Breast epithelium (tissue), 4 donors: ENCODE measurements around the gene FAM110C. TPM values are rescaled to one million over a fixed set of nuclear protein-coding genes. Genes with fewer than 3 reads are reported as not detected.

Source experiments
- DNase-seq, 2 donors: peaks; one replicate each; pipeline ENCODE4 v3.0.0-alpha.2; 2019; ENCODE audit warnings: low spot score in 2 of 2
- H3K27ac ChIP-seq, 2 donors: fragments of 200-600 bp; sonication (generic) in 1 of 2; one replicate each; pipeline ENCODE4 v1.5.1; 2016 to 2019; ENCODE audit warnings: mild to moderate bottlenecking in 1 of 2
- H3K27me3 ChIP-seq, 2 donors: fragments of 200-600 bp; sonication (generic) in 1 of 2; one replicate each; pipeline versions ENCODE4 v1.5.1 to v1.6.0; 2017 to 2019; ENCODE audit warnings: control low read depth in 1 of 2, mild to moderate bottlenecking in 1 of 2
- H3K36me3 ChIP-seq: fragments of 200-600 bp; one replicate; pipeline ENCODE4 v1.5.1; 2019
- H3K4me1 ChIP-seq, 2 donors: fragments of 200-600 bp; sonication (generic); one replicate each; pipeline ENCODE4 v1.5.1; 2016 to 2019; ENCODE audit warnings: control low read depth in 1 of 2
- H3K4me3 ChIP-seq, 3 donors: fragments of 200-600 bp; sonication (generic); 1 replicate in 2 of 3; 2 replicates in 1 of 3; pipeline ENCODE4 v1.5.1; 2016 to 2019; ENCODE audit warnings: mild to moderate bottlenecking in 3 of 3, moderate library complexity in 2 of 3
- H3K9me3 ChIP-seq, 2 donors: fragments of 200-600 bp; sonication (generic) in 1 of 2; one replicate each; pipeline ENCODE4 v1.5.1; 2016 to 2019; ENCODE audit warnings: control low read depth in 1 of 2
- CTCF ChIP-seq, 3 donors: fragments of 450-650 bp; IDR thresholded peaks; one replicate each; pipeline ENCODE4 v1.5.1; 2016 to 2017; ENCODE audit warnings: antibody characterized with exemption in 3 of 3, mild to moderate bottlenecking in 3 of 3, moderate library complexity in 3 of 3
- POLR2A ChIP-seq: fragments of 450-650 bp; IDR thresholded peaks from one replicate; pipeline ENCODE4 v1.6.1; 2016; ENCODE audit warnings: antibody characterized with exemption, mild to moderate bottlenecking, moderate library complexity
- POLR2AphosphoS5 ChIP-seq, 3 donors: sonication (generic); formaldehyde crosslinking; IDR thresholded peaks; one replicate each; pipeline ENCODE4 v1.6.1; 2017; ENCODE audit warnings: antibody characterized with exemption in 3 of 3
- intact Hi-C: fragments of 100-400 bp; cut with DNase I; formaldehyde crosslinking; loops from one replicate; pipeline ENCODE4 v1.15.1; 2023; ENCODE audit warnings: low total_unique reads
- total RNA-seq, 3 donors: library from RNA; depleted of rRNA; stranded (reverse); fragments of >200 nt; gene quantifications; one replicate each; pipeline ENCODE4 v1.1.0, GENCODE V29; 2016

Gene FAM110C
- total RNA-seq, 3 donors from 2014 or later, result 1.6 to 30.7 (median 7.2) TPM

- H3K9me3 ChIP-seq, result no peaks in the 10 kb centered on the region
Observed at GRCh38 chr2:66853-67252, 20.5 kb upstream of the FAM110C start.

GRCh38 chr2:65121-65520, 18.8 kb upstream of the FAM110C start:
- no peak for TF ChIP-seq POLR2AphosphoS5 (IDR thresholded peaks at IDR 0.05)
- no peak for TF ChIP-seq POLR2A
- TF ChIP-seq CTCF (IDR thresholded peaks at IDR 0.05), result no peak
- Histone ChIP-seq H3K27me3 (no peaks in the 10 kb centered on the region), H3K36me3 (no peaks in the 10 kb centered on the region), H3K4me3 (no peak overlapping the region), H3K9me3 (no peaks in the 10 kb centered on the region), H3K27ac (no peak overlapping the region), H3K4me1 (no peaks in the 10 kb centered on the region)
- no peak for DNase-seq
- intact Hi-C loops, result no loop called here

More at GRCh38 chr2:66853-67252, 20.5 kb upstream of the FAM110C start:
- intact Hi-C loops, result no loop called here
- no peaks in the 10 kb centered on the region for H3K4me1 ChIP-seq
- no peak overlapping the region for H3K4me3 ChIP-seq
- H3K27ac ChIP-seq, result no peak overlapping the region
- TF ChIP-seq POLR2AphosphoS5 (IDR thresholded peaks at IDR 0.05) (no peak), POLR2A (no peak), CTCF (IDR thresholded peaks at IDR 0.05) (no peak)
- no peaks in the 10 kb centered on the region for H3K36me3 ChIP-seq
- H3K27me3 ChIP-seq, result no peaks in the 10 kb centered on the region
- DNase-seq, result no peak

GRCh38 chr2:55587-56448, 9.5 kb upstream of the FAM110C start:
- no peaks in the 10 kb centered on the region for H3K4me1 ChIP-seq
- no peak overlapping the region for H3K27ac ChIP-seq
- H3K27me3 ChIP-seq, result no peaks in the 10 kb centered on the region
- no peak overlapping the region for H3K4me3 ChIP-seq
- intact Hi-C loops, result no loop called here
- DNase-seq, result no peak
- H3K36me3 ChIP-seq, result no peaks in the 10 kb centered on the region
- peaks cover 21 to 28% of the 10 kb centered on the region in 2 donors for H3K9me3 ChIP-seq
- no peak for TF ChIP-seq CTCF (IDR thresholded peaks at IDR 0.05)

GRCh38 chr2:51613-52012, 5.3 kb upstream of the FAM110C start:
- Histone ChIP-seq H3K9me3 (peaks cover 0 to 1% of the 10 kb centered on the region in 2 donors), H3K4me1 (peaks cover 0 to 8% of the 10 kb centered on the region in 2 donors), H3K27ac (no peak overlapping the region), H3K36me3 (no peaks in the 10 kb centered on the region), H3K4me3 (no peak overlapping the region), H3K27me3 (no peaks in the 10 kb centered on the region)
- TF ChIP-seq CTCF (IDR thresholded peaks at IDR 0.05), result no peak
- TF ChIP-seq POLR2A, result no peak
- TF ChIP-seq POLR2AphosphoS5 (IDR thresholded peaks at IDR 0.05), result no peak
- intact Hi-C loops, result no loop called here
- no peak for DNase-seq

GRCh38 chr2:47737-48136, 1.4 kb upstream of the FAM110C start:
- Histone ChIP-seq H3K27me3 (peaks cover 0 to 11% of the 10 kb centered on the region in 2 donors), H3K9me3 (no peaks in the 10 kb centered on the region), H3K36me3 (no peaks in the 10 kb centered on the region), H3K4me1 (peaks cover 0 to 8% of the 10 kb centered on the region in 2 donors), H3K27ac (peak overlapping the region; percentile 92 to 95), H3K4me3 (peak overlapping the region in 2 of 3 donors; percentile 72 to 84)
- no peak for TF ChIP-seq CTCF (IDR thresholded peaks at IDR 0.05)
- TF ChIP-seq POLR2AphosphoS5 (IDR thresholded peaks at IDR 0.05), result no peak
- no peak for TF ChIP-seq POLR2A
- DNase-seq, result no peak
- intact Hi-C loops, result no loop called here
